Fibroblast of pulmonary artery (primary cell): Measurements from ENCODE around the gene PNKD.

ENCODE experiments used
- DNase-seq: peaks from one replicate; pipeline ENCODE4 v3.0.0-alpha.2; 2010; ENCODE audit warnings: low read depth
- H3K4me3 ChIP-seq: replicated peaks from 2 replicates; pipeline ENCODE4 v1.5.1; 2011; ENCODE audit warnings: low read depth, mild to moderate bottlenecking, control low read depth, low read length, moderate library complexity
- CTCF ChIP-seq: IDR thresholded peaks from 2 replicates; pipeline ENCODE4 v1.5.1; 2011; ENCODE audit warnings: mild to moderate bottlenecking, control low read depth, low read length, inconsistent platforms; ENCODE audit errors: missing control alignments

The PNKD gene

DNA sequence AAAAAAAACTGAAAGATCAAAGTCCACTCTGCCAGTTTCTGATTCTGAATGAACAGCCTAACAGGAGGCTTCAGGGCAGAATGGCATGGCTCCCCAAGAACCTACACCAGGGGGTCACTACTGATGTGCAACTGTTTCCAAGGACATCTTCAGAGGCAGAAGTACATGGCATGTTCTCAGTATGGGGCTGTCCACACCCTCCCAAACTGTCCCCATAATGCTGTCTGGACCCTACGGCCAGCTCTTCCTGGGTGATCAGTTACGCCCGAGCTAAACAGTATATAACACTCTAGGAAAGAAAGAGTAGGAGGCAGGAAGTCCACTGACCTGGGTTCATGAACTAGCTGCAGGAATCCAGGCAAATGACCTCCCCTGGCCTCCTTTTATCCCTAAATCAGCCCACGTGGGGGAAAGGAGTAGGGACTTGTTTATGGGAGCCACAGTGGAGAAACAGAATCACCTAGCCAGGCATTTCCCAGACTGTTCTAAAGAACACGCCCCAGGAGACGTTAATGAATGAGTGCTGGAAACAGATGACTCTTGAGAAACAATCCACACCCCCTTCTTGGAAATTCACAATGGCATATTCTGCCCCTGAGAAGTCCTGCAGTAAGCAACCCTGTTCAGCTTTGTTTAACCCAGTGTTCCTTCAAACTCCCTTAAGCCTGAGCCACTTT is 19.5 kb downstream of the PNKD start:
- no peak for TF ChIP-seq CTCF
- peak overlapping the region; percentile 89 for H3K4me3 ChIP-seq

DNA sequence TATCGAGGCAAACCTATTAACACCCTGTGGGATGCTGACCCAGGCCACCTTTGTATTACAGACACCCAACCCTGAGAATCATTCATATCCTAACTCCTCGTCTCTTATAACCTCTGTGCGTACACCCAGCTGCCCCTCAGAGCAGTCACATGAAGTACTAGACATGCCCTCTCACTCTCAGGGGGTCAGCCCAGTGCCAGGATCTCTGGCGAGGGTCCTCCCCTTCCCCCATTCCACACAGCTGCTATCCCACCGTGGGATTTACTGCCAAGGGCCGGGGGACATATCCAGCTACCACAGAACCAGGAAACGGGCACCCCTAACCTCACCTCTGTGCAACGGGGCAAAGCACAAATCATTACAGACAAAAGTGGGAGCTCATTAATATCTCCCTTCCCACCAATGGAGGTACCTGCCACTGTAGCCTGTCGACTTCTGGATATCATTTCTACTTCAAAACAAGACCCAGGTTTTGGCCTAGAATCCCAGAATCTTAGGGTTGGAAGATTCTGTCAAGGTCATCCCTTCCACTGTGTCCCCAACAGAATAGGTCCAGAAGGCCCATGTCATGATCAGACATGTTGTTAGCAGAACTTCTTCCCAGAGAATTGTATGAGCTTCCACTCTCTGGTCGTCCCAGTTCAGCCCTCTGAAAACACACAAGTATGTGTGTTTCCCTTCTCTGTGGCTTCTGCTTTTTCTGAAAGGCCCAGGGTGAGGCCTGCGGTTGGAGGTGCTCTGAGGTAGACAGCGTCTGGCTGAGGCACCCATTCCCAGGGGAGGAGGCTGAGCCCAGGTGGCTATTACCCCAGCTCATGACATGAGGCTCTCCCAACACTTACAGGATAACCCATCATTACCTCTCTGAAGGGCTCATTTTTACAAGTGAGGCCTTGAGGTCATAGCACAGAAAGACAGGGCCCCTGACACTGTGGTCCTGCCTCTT is 20.3 kb downstream of the PNKD start:
- peak overlapping the region; percentile 89 for H3K4me3 ChIP-seq
- no peak for DNase-seq
- TF ChIP-seq CTCF = no peak

More for the DNA sequence above, 19.5 kb downstream of the PNKD start:
- DNase-seq = peak; percentile 67

GRCh38 chr2:218291318-218292047 is 21.2 kb downstream of the PNKD start:
- H3K4me3 ChIP-seq = peak overlapping the region; percentile 89
- TF ChIP-seq CTCF = no peak
- DNase-seq = peak; percentile 36

DNA sequence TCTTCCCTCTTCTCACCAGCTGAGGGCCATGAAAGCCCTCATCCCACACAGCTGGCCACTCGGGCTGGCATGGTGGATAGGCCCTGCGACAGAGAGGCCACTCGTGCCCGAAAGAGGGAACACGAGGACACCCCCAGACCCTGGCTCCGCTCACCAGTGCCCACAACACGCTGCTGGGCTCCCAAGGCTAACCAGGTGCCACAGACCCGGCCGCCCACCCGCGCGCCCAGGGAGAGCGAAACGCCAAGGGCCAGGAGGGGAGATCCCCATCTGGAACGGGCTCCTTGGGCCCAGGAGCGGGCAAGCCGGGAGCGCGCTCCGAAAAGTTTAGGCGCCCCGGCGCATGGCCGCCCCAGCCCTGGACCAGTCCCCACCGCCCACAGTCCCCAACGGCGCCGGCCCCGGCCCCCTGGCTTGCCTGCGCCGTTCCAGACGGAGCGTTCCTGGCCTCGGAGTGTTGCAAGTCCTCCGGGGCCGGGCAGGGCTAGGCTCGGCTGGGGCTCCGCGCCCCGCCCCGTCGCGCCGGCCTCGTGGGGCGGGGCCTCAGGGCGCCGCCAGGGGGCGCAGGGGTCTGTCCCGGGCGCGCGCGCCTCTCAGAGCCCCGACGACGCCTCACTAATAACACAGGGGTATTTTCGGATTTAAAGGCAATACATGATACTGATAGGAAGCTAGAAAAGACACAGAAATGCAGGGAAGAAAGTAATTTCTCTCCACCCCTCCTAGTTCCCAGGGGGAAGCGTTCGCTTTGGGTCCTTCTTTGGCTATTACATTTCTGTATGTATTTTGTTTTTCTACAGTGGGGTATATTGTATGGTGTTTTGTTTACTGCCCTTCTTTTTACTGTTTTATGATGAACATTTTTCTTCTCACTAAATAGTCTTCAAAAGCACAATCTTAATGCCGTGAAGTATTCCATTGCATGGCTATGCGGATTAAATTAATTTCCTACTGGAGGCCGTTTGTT is 22.0 kb downstream of the PNKD start, which contains the start of gene TMBIM1:
TMBIM1 (minus strand) TSS at position 456 of the 967 bp plus-strand sequence. CDS start 10,362 bp downstream, outside the sequence.
- peak; percentile 75 for DNase-seq
- peak; percentile 38 for TF ChIP-seq CTCF
- peak within 1 kb of the TSS; percentile 89 for H3K4me3 ChIP-seq

GRCh38 chr2:218293715-218294429 is 23.6 kb downstream of the PNKD start:
- TF ChIP-seq CTCF = no peak
- no peak overlapping the region for H3K4me3 ChIP-seq
- DNase-seq = no peak
